GM19467 (cell line): ENCODE results near the gene ZNF217.
A peak's percentile ranks its signal among the peaks of the same experiment; 100 is the strongest.
"Not testable (repeated sequence)": the region's sequence is repeated elsewhere in the genome, so short reads cannot be mapped to it uniquely, and the experiment has no call there.

Experiments
- ATAC-seq: cut with Tn5 transposase; IDR thresholded peaks from one replicate; pipeline ENCODE4 v1.9.1; 2021; ENCODE audit warnings: mild to moderate bottlenecking, moderate library complexity; ENCODE audit not compliant: unreplicated experiment

The ZNF217 gene

DNA sequence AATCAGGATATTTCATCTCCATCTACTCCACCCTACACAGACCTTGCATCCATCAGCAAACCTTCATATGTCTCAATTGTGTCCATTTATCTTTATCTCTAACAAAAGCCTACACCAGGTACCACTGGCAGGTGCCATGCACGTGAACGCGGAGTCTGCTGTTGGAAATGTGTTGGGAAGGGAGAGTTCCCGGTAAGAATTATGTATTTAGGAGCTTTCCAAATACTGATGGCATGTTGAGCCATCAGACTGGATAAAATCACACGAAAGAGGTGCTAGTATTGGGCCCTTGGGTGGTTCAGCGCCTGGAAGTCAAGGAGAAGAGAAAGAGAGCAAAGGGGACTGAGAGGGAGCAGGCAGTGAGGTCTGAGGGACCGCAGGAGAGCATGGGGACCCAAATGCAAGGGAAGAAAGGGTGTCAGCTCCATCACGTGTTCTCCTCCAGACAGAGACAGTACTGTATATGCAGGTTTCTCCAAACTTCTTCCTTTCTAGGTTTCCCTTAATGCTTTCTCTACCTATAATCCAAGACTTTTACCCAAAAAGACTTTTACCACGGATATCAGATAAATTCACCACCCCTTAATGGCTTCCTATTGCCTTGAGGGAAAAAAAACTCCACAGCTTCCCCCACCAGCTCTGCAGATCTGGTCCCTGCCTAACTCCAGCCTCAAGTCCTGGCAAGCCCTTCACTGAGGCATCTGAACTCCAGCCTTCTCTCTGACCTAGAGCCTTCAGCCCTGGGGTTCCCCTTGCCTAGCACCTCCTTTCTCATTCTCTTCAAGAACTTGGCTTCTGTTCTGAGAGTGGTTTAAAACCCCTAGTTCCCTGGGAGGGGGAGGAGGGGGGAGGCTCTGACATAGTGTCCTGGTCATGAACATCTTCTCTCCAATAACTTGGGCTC is 4.8 kb upstream of the ZNF217 start:
- no peak for ATAC-seq

DNA sequence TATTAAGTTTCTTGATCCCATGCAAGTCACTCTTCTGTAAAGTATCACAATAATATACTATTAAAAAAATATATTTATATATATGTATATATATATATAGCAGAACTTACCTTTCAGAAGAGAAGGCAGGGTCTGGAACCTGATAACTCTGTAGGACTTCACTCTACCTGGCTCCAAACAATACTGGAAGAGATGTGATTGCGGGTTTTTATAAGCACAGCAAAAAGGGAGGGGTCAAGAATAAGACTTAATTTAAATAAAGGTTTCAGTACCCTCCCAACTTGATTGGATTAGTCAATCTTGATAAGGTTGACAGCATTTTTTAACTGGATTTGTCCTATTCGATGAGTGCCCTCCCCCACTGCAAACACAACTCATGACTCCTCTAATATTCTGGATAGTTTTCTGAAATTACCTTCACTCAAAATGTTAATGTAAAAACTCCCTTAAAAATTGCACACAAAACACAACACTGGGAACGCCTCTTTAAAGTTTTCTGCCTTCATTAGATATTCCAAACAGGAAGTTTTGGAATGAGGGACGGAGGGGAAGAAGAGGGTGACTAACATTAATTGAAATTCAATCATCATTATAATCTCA is 4.0 kb upstream of the ZNF217 start:
- ATAC-seq: no peak

GRCh38 chr20:53597030-53597482 is 3.4 kb upstream of the ZNF217 start:
- ATAC-seq: no peak

DNA sequence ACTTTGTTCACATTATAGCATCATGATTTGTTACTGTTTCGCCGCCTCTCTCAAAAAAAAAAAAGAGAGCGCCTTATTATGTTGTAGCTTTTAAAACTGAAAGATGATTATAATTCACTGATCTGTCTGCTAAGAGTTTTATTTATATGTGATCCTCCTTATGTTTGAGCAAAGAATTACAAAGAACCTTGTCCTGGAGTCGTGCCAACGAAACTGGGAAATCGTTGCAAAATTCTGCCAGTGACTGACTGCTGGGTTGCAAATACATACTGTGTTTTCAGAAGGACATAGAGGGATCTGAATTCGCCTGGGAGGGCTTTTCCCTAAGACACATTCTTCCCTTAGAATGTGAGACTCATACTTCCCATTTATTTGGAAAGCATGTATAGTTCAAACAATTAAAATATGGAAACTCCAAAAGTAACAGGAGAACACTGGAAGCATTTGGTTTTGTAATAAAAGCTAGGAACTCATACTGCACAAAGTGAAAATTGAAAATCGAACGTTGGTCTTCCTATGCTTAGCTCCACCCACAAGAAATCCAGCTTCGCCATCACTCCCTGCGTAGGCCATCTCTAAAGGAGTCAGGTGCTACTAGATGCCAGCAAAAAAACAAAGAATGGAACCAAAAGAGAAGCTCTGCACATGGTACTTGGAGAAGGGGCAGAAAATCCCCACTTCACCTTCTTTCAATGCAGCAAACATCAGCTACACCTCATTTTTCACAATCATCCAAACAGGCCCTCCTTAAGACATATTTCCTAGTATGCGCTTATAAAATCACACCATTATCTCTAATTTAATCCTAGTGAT is 2.8 kb upstream of the ZNF217 start:
- ATAC-seq: not testable (repeated sequence)

DNA sequence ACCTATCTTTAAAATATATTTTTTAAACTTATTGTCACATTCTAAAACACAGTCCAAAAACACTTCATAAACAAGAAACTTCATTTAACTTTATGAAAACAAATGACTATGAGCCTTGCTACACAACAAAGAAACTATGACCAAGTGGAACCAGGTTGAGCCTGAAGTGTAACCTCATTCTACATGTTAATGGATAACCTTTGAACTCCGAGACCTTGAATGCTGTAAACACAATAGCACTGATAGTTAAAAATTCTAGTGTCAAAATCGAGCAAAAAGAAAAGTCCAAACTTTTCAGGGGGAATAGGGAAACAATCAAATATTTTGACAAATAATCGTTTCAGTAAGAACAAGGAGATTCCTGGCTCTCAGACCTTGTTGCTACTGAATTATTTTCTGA is 2.1 kb upstream of the ZNF217 start:
- ATAC-seq: not testable (repeated sequence)

- no peak for ATAC-seq
Measured at GRCh38 chr20:53595018-53595378, 1.4 kb upstream of the ZNF217 start.

DNA sequence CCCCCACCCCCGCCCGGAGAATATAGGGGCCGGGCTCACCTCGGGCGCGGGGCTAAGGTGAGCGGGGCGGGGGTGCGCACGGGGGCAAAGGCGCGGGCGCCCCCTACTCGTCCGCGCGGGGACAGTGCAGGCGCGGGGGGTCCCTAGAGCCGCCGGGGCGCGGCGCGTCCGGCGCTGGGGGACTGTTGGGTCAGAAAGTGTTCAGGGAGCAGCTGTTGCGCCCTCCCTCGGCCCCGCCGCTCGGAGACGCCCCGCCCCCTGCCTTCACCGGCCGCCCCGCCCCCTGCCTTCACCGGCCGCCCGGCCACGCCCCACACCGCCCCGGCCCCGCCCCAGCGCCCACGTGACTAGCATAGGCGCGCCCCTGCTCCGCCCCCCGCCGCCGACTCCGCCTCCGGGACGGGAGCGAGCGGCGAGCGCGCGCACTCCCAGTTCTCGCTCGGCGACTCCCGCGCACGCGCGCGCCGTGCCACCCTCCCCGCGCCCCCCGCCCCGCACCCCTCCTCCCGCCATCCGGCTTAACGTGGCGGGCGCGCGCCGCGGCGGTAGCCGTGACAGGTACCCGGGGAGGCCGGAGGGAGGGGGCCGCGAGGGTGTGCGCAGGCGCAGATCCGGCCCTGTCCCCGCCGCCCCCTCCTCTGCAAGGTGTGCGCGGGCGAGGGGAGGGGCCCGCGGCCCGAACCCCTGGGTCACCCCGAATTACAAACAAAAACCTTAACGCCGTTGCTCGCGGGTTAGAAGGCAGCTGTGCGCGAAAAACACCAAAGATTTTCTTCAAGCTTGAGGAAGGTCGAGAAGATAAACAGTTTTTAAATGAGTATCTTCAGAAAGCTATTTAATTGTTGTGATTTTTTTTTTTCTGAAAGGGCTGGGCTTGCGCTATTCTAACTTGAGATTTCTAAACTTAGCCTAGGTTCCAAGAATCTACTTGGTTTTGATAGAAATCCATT is 704 bp upstream of the ZNF217 start:
- peak; percentile 54 for ATAC-seq

GRCh38 chr20:53592992-53593465 is 610 bp downstream of the ZNF217 start:
- no peak for ATAC-seq

GRCh38 chr20:53592454-53592991 is 1.1 kb downstream of the ZNF217 start:
- peak; percentile 28 for ATAC-seq

- ATAC-seq: not testable (repeated sequence)
Measured at GRCh38 chr20:53591941-53592441, 1.6 kb downstream of the ZNF217 start.

DNA sequence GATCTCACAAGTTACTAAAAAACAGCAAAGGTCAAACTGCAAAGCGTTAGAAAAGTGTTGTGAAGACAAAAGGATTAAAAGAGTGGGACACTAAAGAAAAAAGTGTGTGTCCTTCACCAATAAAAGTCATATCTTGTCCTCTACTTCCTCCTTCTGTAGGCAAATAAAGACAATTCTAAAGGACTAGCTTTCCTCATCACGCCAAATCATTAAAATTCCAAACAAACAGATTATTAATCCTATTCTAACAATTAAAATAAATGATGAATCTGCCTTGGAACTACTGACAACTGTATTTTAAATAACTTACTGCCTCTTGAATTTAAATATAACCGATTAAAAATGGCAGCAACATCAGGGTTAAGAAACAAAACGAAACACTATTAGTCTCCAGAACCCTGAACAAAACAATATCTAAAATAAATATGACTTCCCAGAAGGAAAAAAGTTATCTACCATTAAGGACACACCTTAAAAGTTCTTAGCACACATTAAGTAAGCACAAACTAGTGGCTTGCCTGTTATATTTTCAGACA is 2.4 kb downstream of the ZNF217 start:
- ATAC-seq: not testable (repeated sequence)

DNA sequence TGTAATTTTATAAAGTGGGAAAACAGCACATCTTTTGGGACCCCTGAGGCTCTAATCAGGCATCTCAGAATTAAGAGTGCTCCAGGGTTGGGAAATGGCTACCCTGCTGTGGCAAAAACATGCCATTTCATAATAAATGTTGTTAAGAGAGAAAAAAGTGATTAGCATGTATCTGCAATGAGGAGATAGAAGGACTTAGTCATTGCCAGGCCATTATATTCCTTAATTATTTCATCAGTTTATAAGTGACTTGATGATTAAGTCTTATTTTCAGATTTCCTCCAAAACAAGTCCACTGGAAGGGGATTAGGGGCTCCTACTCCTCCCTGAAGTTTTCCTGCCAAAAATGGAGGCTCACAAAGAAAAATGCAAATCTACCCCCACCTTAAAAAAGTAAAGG is 3.0 kb downstream of the ZNF217 start:
- not testable (repeated sequence) for ATAC-seq

GRCh38 chr20:53590122-53590521 is 3.5 kb downstream of the ZNF217 start:
- not testable (repeated sequence) for ATAC-seq

- ATAC-seq: not testable (repeated sequence)
Measured at GRCh38 chr20:53589321-53590065, 4.1 kb downstream of the ZNF217 start.

- not testable (repeated sequence) for ATAC-seq
Measured at GRCh38 chr20:53587157-53587703, 6.4 kb downstream of the ZNF217 start.

- ATAC-seq: no peak
Measured at GRCh38 chr20:53586640-53587039, 7.0 kb downstream of the ZNF217 start.

DNA sequence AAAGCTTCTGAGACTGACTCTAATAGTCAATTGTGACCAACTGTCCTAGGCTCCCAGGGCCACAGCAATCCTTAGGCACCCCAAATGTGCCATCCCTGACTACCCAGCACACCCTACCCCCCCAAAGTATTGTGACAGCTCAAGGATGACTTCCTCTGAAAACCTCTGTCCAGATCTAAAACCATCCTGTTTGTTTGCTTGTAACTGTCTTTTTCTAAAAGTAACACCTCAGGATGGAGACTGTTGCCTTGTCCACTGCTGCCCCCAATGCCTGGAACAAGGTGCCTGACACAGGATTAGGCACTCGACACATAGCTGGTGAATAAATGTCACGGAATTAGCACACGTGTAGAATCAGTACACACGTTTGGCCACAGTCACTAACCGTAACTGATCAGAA is 7.7 kb downstream of the ZNF217 start:
- ATAC-seq: not testable (repeated sequence)

GRCh38 chr20:53585004-53585569 is 8.6 kb downstream of the ZNF217 start:
- ATAC-seq: not testable (repeated sequence)
